Central memory CD8-positive, alpha-beta T cell (primary cell): ENCODE data around the gene ZNF532.

Experiments used
- ATAC-seq: fragments of 150-1000 bp; cut with Tn5 transposase; replicated peaks from 2 replicates; pipeline ENCODE4 v1.10.0; 2022; ENCODE audit warnings: mild to moderate bottlenecking, moderate FRiP score, moderate number of reproducible peaks; ENCODE audit not compliant: poor library complexity, severe bottlenecking; ENCODE audit errors: extremely low read depth
- DNase-seq, 2 donors: peaks; one replicate each; pipeline ENCODE4 v3.0.0; 2021; ENCODE audit warnings: low spot score in 2 of 2
- H3K27ac Mint-ChIP-seq: one replicate; pipeline ENCODE4 v1.8.0; 2022; ENCODE audit warnings: low read depth, mild to moderate bottlenecking, moderate library complexity, mixed read lengths
- H3K27me3 Mint-ChIP-seq: one replicate; pipeline ENCODE4 v1.8.0; 2022; ENCODE audit warnings: mixed read lengths
- H3K36me3 Mint-ChIP-seq: one replicate; pipeline ENCODE4 v1.8.0; 2022; ENCODE audit warnings: mild to moderate bottlenecking, moderate library complexity, mixed read lengths; ENCODE audit not compliant: insufficient read depth
- H3K4me1 Mint-ChIP-seq: one replicate; pipeline ENCODE4 v1.8.0; 2022; ENCODE audit warnings: mixed read lengths
- H3K4me3 Mint-ChIP-seq: one replicate; pipeline ENCODE4 v1.8.0; 2022; ENCODE audit warnings: mild to moderate bottlenecking, moderate library complexity, mixed read lengths
- H3K9me3 Mint-ChIP-seq: one replicate; pipeline ENCODE4 v1.8.0; 2022; ENCODE audit warnings: mixed read lengths

ZNF532 gene

DNA sequence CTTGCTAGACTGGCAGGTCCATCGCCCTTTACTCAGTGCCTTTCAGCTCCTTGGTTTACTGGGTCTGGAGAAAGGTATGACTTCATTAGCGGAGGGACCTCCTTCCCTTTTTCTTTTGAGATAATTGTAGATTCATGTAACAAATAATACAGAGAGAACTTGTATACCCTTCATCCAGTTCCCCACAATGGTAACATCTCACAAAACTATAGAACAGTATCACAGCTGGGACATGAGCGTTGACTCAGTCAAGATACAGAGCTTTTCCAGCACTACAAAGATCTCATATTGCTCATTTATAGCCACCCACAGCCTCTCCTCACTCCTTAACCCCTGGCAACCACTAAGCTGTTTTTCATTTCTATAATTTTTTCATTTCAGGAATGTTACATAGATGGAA, 59.8 kb downstream of the ZNF532 start:
- no peak for ATAC-seq
- Mint-ChIP-seq H3K9me3 (no peaks in the 10 kb centered on the region), H3K36me3 (peaks cover 8% of the 10 kb centered on the region), H3K4me1 (peaks cover 33% of the 10 kb centered on the region), H3K27me3 (no peaks in the 10 kb centered on the region), H3K27ac (no peak overlapping the region), H3K4me3 (no peak overlapping the region)
- DNase-seq, result no peak

GRCh38 chr18:58927659-58928058, 63.0 kb downstream of the ZNF532 start:
- Mint-ChIP-seq H3K4me3 (no peak overlapping the region), H3K27ac (no peak overlapping the region), H3K9me3 (no peaks in the 10 kb centered on the region), H3K27me3 (no peaks in the 10 kb centered on the region), H3K4me1 (peaks cover 31% of the 10 kb centered on the region), H3K36me3 (peaks cover 5% of the 10 kb centered on the region)
- ATAC-seq, result no peak
- no peak for DNase-seq

DNA sequence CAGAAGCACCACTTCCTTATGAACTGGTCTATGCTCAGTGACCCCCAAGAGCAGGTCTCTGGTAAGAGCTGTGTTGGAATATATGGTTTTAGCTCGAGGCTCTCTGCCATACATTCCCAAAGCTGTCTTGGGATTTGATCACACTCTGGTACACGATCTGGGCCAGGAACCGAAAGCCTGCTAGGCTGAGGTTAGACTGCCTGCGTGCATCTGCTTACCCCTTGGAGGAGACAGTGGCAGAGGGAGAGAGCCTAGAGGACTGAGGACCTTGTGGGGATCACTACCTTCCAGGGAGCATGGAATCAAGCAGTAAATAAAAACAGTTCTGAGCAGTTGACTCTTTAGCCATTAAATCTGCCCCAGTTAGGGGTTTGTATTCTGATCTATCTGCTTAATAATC, 63.7 kb downstream of the ZNF532 start:
- H3K4me3 Mint-ChIP-seq, result no peak overlapping the region
- ATAC-seq (no peak), DNase-seq (no peak)
- H3K27me3 Mint-ChIP-seq, result no peaks in the 10 kb centered on the region
- no peaks in the 10 kb centered on the region for H3K9me3 Mint-ChIP-seq
- H3K27ac Mint-ChIP-seq, result peak overlapping the region; percentile 36
- H3K4me1 Mint-ChIP-seq, result peaks cover 26% of the 10 kb centered on the region
- H3K36me3 Mint-ChIP-seq, result peaks cover 4% of the 10 kb centered on the region

GRCh38 chr18:58929206-58929605, 64.5 kb downstream of the ZNF532 start:
- Mint-ChIP-seq H3K9me3 (no peaks in the 10 kb centered on the region), H3K4me1 (peaks cover 26% of the 10 kb centered on the region), H3K27ac (no peak overlapping the region), H3K36me3 (peaks cover 4% of the 10 kb centered on the region), H3K4me3 (no peak overlapping the region), H3K27me3 (no peaks in the 10 kb centered on the region)
- no peak for DNase-seq
- ATAC-seq, result no peak

GRCh38 chr18:58934356-58934755, 69.7 kb downstream of the ZNF532 start:
- ATAC-seq, result no peak
- peaks cover 5% of the 10 kb centered on the region for H3K9me3 Mint-ChIP-seq
- H3K36me3 Mint-ChIP-seq, result peaks cover 5% of the 10 kb centered on the region
- no peak for DNase-seq
- H3K4me1 Mint-ChIP-seq, result peaks cover 11% of the 10 kb centered on the region
- no peak overlapping the region for H3K27ac Mint-ChIP-seq
- no peak overlapping the region for H3K4me3 Mint-ChIP-seq
- H3K27me3 Mint-ChIP-seq, result no peaks in the 10 kb centered on the region

- H3K27ac Mint-ChIP-seq, result peak overlapping the region; percentile 74
These were observed 70.4 kb downstream of the ZNF532 start for GRCh38 chr18:58934933-58935577.

GRCh38 chr18:58937071-58937886, 72.6 kb downstream of the ZNF532 start:
- Mint-ChIP-seq H3K9me3 (peaks cover 5% of the 10 kb centered on the region), H3K4me3 (no peak overlapping the region), H3K27me3 (no peaks in the 10 kb centered on the region), H3K36me3 (peaks cover 17% of the 10 kb centered on the region), H3K27ac (no peak overlapping the region), H3K4me1 (peaks cover 6% of the 10 kb centered on the region)
- ATAC-seq, result no peak
- no peak for DNase-seq

More at GRCh38 chr18:58934933-58935577, 70.4 kb downstream of the ZNF532 start:
- peaks cover 8% of the 10 kb centered on the region for H3K36me3 Mint-ChIP-seq
- no peak for DNase-seq
- no peaks in the 10 kb centered on the region for H3K27me3 Mint-ChIP-seq
- ATAC-seq, result no peak
- peaks cover 11% of the 10 kb centered on the region for H3K4me1 Mint-ChIP-seq
- peaks cover 5% of the 10 kb centered on the region for H3K9me3 Mint-ChIP-seq
- no peak overlapping the region for H3K4me3 Mint-ChIP-seq

DNA sequence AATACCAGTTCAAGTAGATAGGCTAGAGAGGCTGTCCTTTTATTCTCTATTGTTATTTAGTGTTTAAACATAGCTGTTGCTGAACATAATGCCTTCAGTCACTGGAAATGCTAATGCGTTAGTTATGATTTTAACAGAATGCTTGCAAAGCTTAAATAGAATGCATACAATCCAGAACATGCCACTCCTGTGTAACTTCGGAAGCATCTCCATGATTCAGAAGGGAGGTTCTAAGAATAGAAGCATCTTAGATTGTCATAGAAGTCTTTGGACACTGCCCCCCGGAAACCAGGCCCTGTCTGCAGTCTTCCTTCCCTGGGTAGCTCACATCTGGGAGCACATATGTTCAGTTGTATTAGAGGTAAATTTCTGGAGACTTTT, 73.2 kb downstream of the ZNF532 start:
- no peak overlapping the region for H3K27ac Mint-ChIP-seq
- ATAC-seq (no peak), DNase-seq (no peak)

GRCh38 chr18:58941426-58942099, 76.9 kb downstream of the ZNF532 start:
- ATAC-seq (no peak), DNase-seq (no peak)
- H3K4me3 Mint-ChIP-seq, result no peak overlapping the region
- H3K27ac Mint-ChIP-seq, result peak overlapping the region; percentile 58
- peaks cover 30% of the 10 kb centered on the region for H3K36me3 Mint-ChIP-seq
- H3K9me3 Mint-ChIP-seq, result no peaks in the 10 kb centered on the region
- no peaks in the 10 kb centered on the region for H3K27me3 Mint-ChIP-seq
- H3K4me1 Mint-ChIP-seq, result peaks cover 4% of the 10 kb centered on the region

More for the DNA sequence above, 73.2 kb downstream of the ZNF532 start:
- no peaks in the 10 kb centered on the region for H3K27me3 Mint-ChIP-seq
- peaks cover 18% of the 10 kb centered on the region for H3K36me3 Mint-ChIP-seq
- H3K4me1 Mint-ChIP-seq, result peaks cover 6% of the 10 kb centered on the region
- H3K4me3 Mint-ChIP-seq, result no peak overlapping the region
- H3K9me3 Mint-ChIP-seq, result peaks cover 5% of the 10 kb centered on the region

GRCh38 chr18:58943896-58944295, 79.2 kb downstream of the ZNF532 start:
- H3K4me3 Mint-ChIP-seq, result no peak overlapping the region

DNA sequence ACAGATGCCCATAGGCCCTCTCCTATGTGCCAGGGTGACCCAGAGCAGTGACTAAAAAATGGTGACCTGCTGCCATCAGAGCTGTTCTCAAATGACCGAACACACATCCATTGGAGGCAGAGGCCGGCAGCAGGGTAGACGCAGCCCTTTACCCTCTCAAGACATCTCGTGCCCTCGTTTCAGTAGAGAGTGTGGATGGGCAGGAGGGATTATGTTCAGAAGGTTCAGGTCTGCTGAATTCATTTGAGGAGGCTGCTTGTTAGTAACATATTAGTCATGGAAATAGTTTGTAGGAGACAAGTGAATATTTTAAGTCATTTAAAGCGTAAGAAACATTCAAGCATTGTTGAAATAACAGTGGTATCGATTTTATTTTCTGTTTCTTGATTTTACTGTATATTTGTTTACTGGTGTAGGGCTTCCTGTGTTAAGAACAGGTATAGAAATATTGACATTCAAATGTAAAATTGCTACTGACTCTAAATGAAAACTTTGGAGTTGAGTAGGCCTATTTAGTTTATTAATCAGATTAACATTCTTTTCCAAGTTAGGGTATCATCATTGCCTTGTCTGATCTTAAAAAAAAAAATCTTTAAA, 82.6 kb downstream of the ZNF532 start:
- no peaks in the 10 kb centered on the region for H3K27me3 Mint-ChIP-seq
- H3K4me3 Mint-ChIP-seq, result no peak overlapping the region
- no peaks in the 10 kb centered on the region for H3K9me3 Mint-ChIP-seq
- H3K4me1 Mint-ChIP-seq, result peaks cover 4% of the 10 kb centered on the region
- H3K27ac Mint-ChIP-seq, result no peak overlapping the region
- peaks cover 18% of the 10 kb centered on the region for H3K36me3 Mint-ChIP-seq
- DNase-seq (no peak), ATAC-seq (no peak)

More at GRCh38 chr18:58943896-58944295, 79.2 kb downstream of the ZNF532 start:
- peaks cover 29% of the 10 kb centered on the region for H3K36me3 Mint-ChIP-seq
- H3K27ac Mint-ChIP-seq, result no peak overlapping the region
- peaks cover 4% of the 10 kb centered on the region for H3K4me1 Mint-ChIP-seq
- no peaks in the 10 kb centered on the region for H3K9me3 Mint-ChIP-seq
- ATAC-seq, result no peak
- DNase-seq, result no peak
- no peaks in the 10 kb centered on the region for H3K27me3 Mint-ChIP-seq

DNA sequence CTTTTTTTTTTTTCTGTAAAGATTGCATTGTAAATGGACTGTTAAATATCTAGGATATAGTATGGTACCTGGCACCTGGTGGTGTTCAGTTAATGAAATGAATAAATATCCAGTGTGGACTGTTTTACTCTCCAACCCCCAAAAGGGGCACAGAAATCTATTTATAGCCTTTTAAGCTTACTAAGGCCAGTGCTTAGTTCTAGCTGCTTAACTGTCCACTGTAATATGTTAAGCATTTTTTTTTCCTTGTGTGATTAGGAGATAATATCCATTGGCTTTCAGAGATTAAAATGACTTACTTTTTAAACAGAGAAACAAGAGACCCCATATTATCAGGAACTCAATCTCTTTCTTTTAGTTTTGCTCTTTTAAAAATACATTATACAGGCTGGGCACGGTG, 84.4 kb downstream of the ZNF532 start:
- H3K4me1 Mint-ChIP-seq, result peaks cover 8% of the 10 kb centered on the region
- no peak for ATAC-seq
- no peak for DNase-seq
- H3K36me3 Mint-ChIP-seq, result peaks cover 20% of the 10 kb centered on the region
- no peaks in the 10 kb centered on the region for H3K9me3 Mint-ChIP-seq
- H3K27ac Mint-ChIP-seq, result no peak overlapping the region
- H3K27me3 Mint-ChIP-seq, result no peaks in the 10 kb centered on the region
- H3K4me3 Mint-ChIP-seq, result no peak overlapping the region
